ENCODE results near the gene PCDHGB3. TPM values are rescaled to one million over a fixed set of nuclear protein-coding genes. Genes with fewer than 3 reads are reported as not detected.
"Not testable (repeated sequence)": the region's sequence is repeated elsewhere in the genome, so short reads cannot be mapped to it uniquely, and the experiment has no call there.

The PCDHGB3 gene
- total RNA-seq, 6 experiments from 2014 or later, result 3.9 to 4.5 (median 4.3) TPM

GRCh38 chr5:141399555-141400258, 29.7 kb downstream of the PCDHGB3 start:
- Mint-ChIP-seq H3K27me3 (ENCODE audit: insufficient read depth) (peaks cover 3% of the 10 kb centered on the region), H3K9me3 (peaks cover 66% of the 10 kb centered on the region), H3K4me3 (peak overlapping the region; percentile 65; the same call in 1 of the 2 replicates), H3K36me3 (ENCODE audit: low read depth) (peaks cover 55% of the 10 kb centered on the region), H3K4me1 (ENCODE audit: low read depth) (peaks cover 8% of the 10 kb centered on the region), H3K27ac (no peak overlapping the region)
- DNase-seq, result no peak
- TF ChIP-seq CTCF (IDR thresholded peaks at IDR 0.05), result no peak

GRCh38 chr5:141402553-141403243, 32.7 kb downstream of the PCDHGB3 start, which contains the start of gene PCDHGA9:
TSS of gene PCDHGA9 (plus strand) at chr5:141402778. CDS start at chr5:141402953, 175 bp downstream.
- Mint-ChIP-seq H3K36me3 (ENCODE audit: low read depth) (peaks cover 69% of the 10 kb centered on the region), H3K27ac (no peak within 1 kb of the TSS), H3K9me3 (peaks cover 65% of the 10 kb centered on the region), H3K27me3 (ENCODE audit: insufficient read depth) (peaks cover 3% of the 10 kb centered on the region), H3K4me1 (ENCODE audit: low read depth) (peaks cover 8% of the 10 kb centered on the region), H3K4me3 (0 out of 2 replicates have a peak within 1 kb of the TSS, but pooled peaks have one; percentile 37)
- TF ChIP-seq CTCF (IDR thresholded peaks at IDR 0.05), result 0 out of 2 replicates have a peak, but pooled peaks have one; percentile 45
- DNase-seq, result no peak

- Mint-ChIP-seq H3K36me3 (ENCODE audit: low read depth) (peaks cover 72% of the 10 kb centered on the region), H3K27ac (no peak overlapping the region), H3K9me3 (peaks cover 71% of the 10 kb centered on the region), H3K4me1 (ENCODE audit: low read depth) (peaks cover 8% of the 10 kb centered on the region), H3K4me3 (no peak overlapping the region), H3K27me3 (ENCODE audit: insufficient read depth) (peaks cover 3% of the 10 kb centered on the region)
- no peak for DNase-seq
- no peak for TF ChIP-seq CTCF (IDR thresholded peaks at IDR 0.05)
Measured at GRCh38 chr5:141403387-141403786, 33.3 kb downstream of the PCDHGB3 start.

GRCh38 chr5:141407790-141408505, 37.9 kb downstream of the PCDHGB3 start, which contains the start of gene PCDHGB6:
TSS of gene PCDHGB6 (plus strand) at chr5:141408021. CDS start at chr5:141408203, 182 bp downstream.
- not testable (repeated sequence) for H3K27me3 Mint-ChIP-seq (ENCODE audit: insufficient read depth); H3K27ac Mint-ChIP-seq; DNase-seq; H3K4me1 Mint-ChIP-seq (ENCODE audit: low read depth); H3K4me3 Mint-ChIP-seq
- H3K36me3 Mint-ChIP-seq (ENCODE audit: low read depth), result peaks cover 62% of the 10 kb centered on the region
- peak; percentile 51; the same call in 1 of the 2 replicates for TF ChIP-seq CTCF (IDR thresholded peaks at IDR 0.05)
- peaks cover 60% of the 10 kb centered on the region for H3K9me3 Mint-ChIP-seq

GRCh38 chr5:141409598-141410306, 39.7 kb downstream of the PCDHGB3 start:
- Mint-ChIP-seq H3K27me3 (ENCODE audit: insufficient read depth) (no peaks in the 10 kb centered on the region), H3K36me3 (ENCODE audit: low read depth) (peaks cover 65% of the 10 kb centered on the region), H3K27ac (no peak overlapping the region), H3K4me1 (ENCODE audit: low read depth) (no peaks in the 10 kb centered on the region; the same call in 1 of the 2 replicates), H3K9me3 (peaks cover 53% of the 10 kb centered on the region), H3K4me3 (no peak overlapping the region)
- TF ChIP-seq CTCF (IDR thresholded peaks at IDR 0.05), result no peak
- DNase-seq, result no peak

Data from HFFc6 (cell line).